A549 (cell line): ENCODE measurements around the gene ATG9A. TPM values are rescaled to one million over a fixed set of nuclear protein-coding genes. Genes with fewer than 3 reads are reported as not detected.

Experiments
- ATAC-seq, 2 experiments: fragments of 200-7000 bp in 1 of 2; fragments of >200 bp in 1 of 2; cut with Nextera tagmentation in 1 of 2; cut with Tn5 transposase in 1 of 2; 3 replicates each; pipeline versions ENCODE4 v1.8.0 to v1.9.1; 2018 to 2020; ENCODE audit warnings: mild to moderate bottlenecking in 1 of 2, moderate library complexity in 1 of 2
- CTCF ChIA-PET: fragments of 300-600 bp; sonication (Branson Sonifier 250); formaldehyde crosslinking; extraction: SDS; loops from one replicate; lab custom pipeline; 2021; ENCODE audit warnings: antibody characterized with exemption, inconsistent platforms; lab: Yijun Ruan, JAX
- POLR2A ChIA-PET: fragments of 350-600 bp; formaldehyde crosslinking; extraction: SDS; loops from one replicate; lab custom pipeline; 2021; ENCODE audit warnings: antibody characterized with exemption, inconsistent platforms; lab: Yijun Ruan, JAX
- DNase-seq, 2 experiments: peaks; one replicate each; pipeline versions ENCODE4 v3.0.0 to v3.0.0-alpha.2; 2011 to 2016; ENCODE audit warnings: low read depth in 1 of 2, low spot score in 1 of 2
- FAIRE-seq: peaks from 2 replicates; lab custom pipeline; 2011; peaks lifted over from hg19 to GRCh38; lab: Jason Lieb, UNC
- H3K27ac ChIP-seq, 2 experiments: fragments of >200 bp; sonication (Bioruptor Twin); formaldehyde crosslinking; 3 replicates each; pipeline ENCODE4 v1.5.1; 2016 to 2017
- H3K4me1 ChIP-seq: fragments of >200 bp; sonication (Bioruptor Twin); formaldehyde crosslinking; 3 replicates; pipeline ENCODE4 v1.6.1; 2016
- H3K4me2 ChIP-seq: fragments of >200 bp; sonication (Bioruptor Twin); formaldehyde crosslinking; 3 replicates; pipeline ENCODE4 v1.6.1; 2016
- H3K4me3 ChIP-seq: fragments of >200 bp; sonication (Bioruptor Twin); formaldehyde crosslinking; 3 replicates; pipeline ENCODE4 v1.5.1; 2016
- H3K9me3 ChIP-seq: fragments of >200 bp; sonication (Bioruptor Twin); formaldehyde crosslinking; 3 replicates; pipeline ENCODE4 v1.6.1; 2016
- BCL3 ChIP-seq: fragments of >200 bp; sonication (Bioruptor Twin); formaldehyde crosslinking; IDR thresholded peaks from 3 replicates; pipeline ENCODE4 v1.6.1; 2016
- BHLHE40 ChIP-seq: IDR thresholded peaks from 2 replicates; pipeline ENCODE4 v1.6.1; 2012; ENCODE audit warnings: low read depth, low read length, inconsistent platforms
- CBX2 ChIP-seq: fragments of 200-600 bp; sonication (generic); IDR thresholded peaks from 2 replicates; pipeline ENCODE4 v1.6.1; 2016; ENCODE audit warnings: low read depth, mild to moderate bottlenecking, borderline replicate concordance
- CEBPB ChIP-seq, 2 experiments: fragments of >200 bp in 1 of 2; sonication (Bioruptor Twin) in 1 of 2; formaldehyde crosslinking in 1 of 2; IDR thresholded peaks; 2 replicates each; pipeline ENCODE4 v1.6.1; 2012 to 2016
- CTCF ChIP-seq: fragments of >200 bp; sonication (Bioruptor Twin); formaldehyde crosslinking; IDR thresholded peaks from 3 replicates; pipeline ENCODE4 v1.5.1; 2016
- E2F6 ChIP-seq: IDR thresholded peaks from 2 replicates; pipeline ENCODE4 v1.6.1; 2012; ENCODE audit warnings: low read depth, borderline replicate concordance
- FOSB ChIP-seq: fragments of 250-450 bp; sonication (Bioruptor Pico); IDR thresholded peaks from 2 replicates; pipeline ENCODE4 v1.5.0; 2020; ENCODE audit warnings: mild to moderate bottlenecking, moderate library complexity
- FOSL2 ChIP-seq, 2 experiments: fragments of 450-650 bp in 1 of 2; fragments of >200 bp in 1 of 2; sonication (Bioruptor Twin) in 1 of 2; formaldehyde crosslinking; IDR thresholded peaks; 2 replicates each; pipeline versions ENCODE4 v1.5.0 to v1.6.1; 2016 to 2020; ENCODE audit warnings: mild to moderate bottlenecking in 1 of 2, moderate library complexity in 1 of 2
- HEYL ChIP-seq: fragments of 250-450 bp; sonication (Bioruptor Pico); IDR thresholded peaks from 2 replicates; pipeline ENCODE4 v1.8.0; 2021; ENCODE audit warnings: mild to moderate bottlenecking, moderate library complexity
- HOXB5 ChIP-seq: fragments of 250-450 bp; sonication (Bioruptor Pico); IDR thresholded peaks from 2 replicates; pipeline ENCODE4 v1.5.0; 2020; ENCODE audit warnings: mild to moderate bottlenecking, moderate library complexity
- JUN ChIP-seq, 2 experiments: fragments of >200 bp; sonication (Bioruptor Twin); formaldehyde crosslinking; IDR thresholded peaks; 2 replicates in 1 of 2; 3 replicates in 1 of 2; pipeline ENCODE4 v1.6.1; 2016 to 2017
- JUNB ChIP-seq: fragments of >200 bp; sonication (Bioruptor Twin); formaldehyde crosslinking; IDR thresholded peaks from 2 replicates; pipeline ENCODE4 v1.6.1; 2016
- KDM5A ChIP-seq: fragments of 200-600 bp; sonication (generic); IDR thresholded peaks from 2 replicates; pipeline ENCODE4 v1.6.1; 2016; ENCODE audit warnings: antibody characterized with exemption, mild to moderate bottlenecking
- MAX ChIP-seq: IDR thresholded peaks from 2 replicates; pipeline ENCODE4 v1.6.1; 2012
- MAZ ChIP-seq: fragments of 150-350 bp; IDR thresholded peaks from 2 replicates; pipeline ENCODE4 v1.6.1; 2014; ENCODE audit warnings: antibody characterized with exemption, low read depth, low read length, borderline replicate concordance
- MYC ChIP-seq: IDR thresholded peaks from 2 replicates; pipeline ENCODE4 v1.6.1; 2012; ENCODE audit warnings: mild to moderate bottlenecking, inconsistent platforms, low read length, improper control_type of control experiment, borderline replicate concordance
- NFE2L2 ChIP-seq: fragments of 150-350 bp; conservative IDR thresholded peaks from 2 replicates; pipeline ENCODE4 v1.6.1; 2014; ENCODE audit warnings: low read length
- PBX3 ChIP-seq: IDR thresholded peaks from 2 replicates; pipeline ENCODE4 v1.6.1; 2012
- POLR2A ChIP-seq: IDR thresholded peaks from 2 replicates; pipeline ENCODE4 v1.6.1; 2012; ENCODE audit warnings: mild to moderate bottlenecking, low read length
- RAD21 ChIP-seq, 2 experiments: fragments of >200 bp in 1 of 2; sonication (Bioruptor Twin) in 1 of 2; formaldehyde crosslinking in 1 of 2; IDR thresholded peaks in 1 of 2; conservative IDR thresholded peaks in 1 of 2; 2 replicates in 1 of 2; 3 replicates in 1 of 2; pipeline ENCODE4 v1.6.1; 2012 to 2018; ENCODE audit warnings: inconsistent platforms in 1 of 2
- REST ChIP-seq: fragments of 200-600 bp; sonication (generic); IDR thresholded peaks from 2 replicates; pipeline ENCODE4 v1.6.1; 2016; ENCODE audit warnings: antibody characterized with exemption, mild to moderate bottlenecking, moderate library complexity
- RFX5 ChIP-seq: fragments of 450-650 bp; IDR thresholded peaks from 2 replicates; pipeline ENCODE4 v1.7.1; 2014; ENCODE audit warnings: antibody characterized with exemption, mild to moderate bottlenecking, moderate library complexity
- SREBF2 ChIP-seq: fragments of 450-650 bp; IDR thresholded peaks from 2 replicates; pipeline ENCODE4 v1.6.1; 2014; ENCODE audit warnings: mild to moderate bottlenecking, moderate library complexity
- TFCP2L1 ChIP-seq: fragments of 250-450 bp; sonication (Bioruptor Pico); IDR thresholded peaks from 2 replicates; pipeline ENCODE4 v1.5.0; 2021; ENCODE audit warnings: mild to moderate bottlenecking
- TP53 ChIP-seq: fragments of 250-450 bp; sonication (Bioruptor Pico); IDR thresholded peaks from 2 replicates; pipeline ENCODE4 v1.5.0; 2021; ENCODE audit warnings: mild to moderate bottlenecking, moderate library complexity
- USF2 ChIP-seq: fragments of 450-650 bp; IDR thresholded peaks from 2 replicates; pipeline ENCODE4 v1.6.1; 2014; ENCODE audit warnings: antibody characterized with exemption
- ZNF302 ChIP-seq: fragments of 250-450 bp; sonication (Bioruptor Pico); IDR thresholded peaks from 2 replicates; pipeline ENCODE4 v1.9.0; 2021; ENCODE audit warnings: inconsistent platforms, mild to moderate bottlenecking, moderate library complexity
- ZSCAN20 ChIP-seq: fragments of 250-450 bp; sonication (Bioruptor Pico); IDR thresholded peaks from 2 replicates; pipeline ENCODE4 v1.8.0; 2022; ENCODE audit warnings: mild to moderate bottlenecking, moderate library complexity
- WGBS: methylation state at CpG from one replicate; pipeline ENCODE4 v1.1.6; 2017; ENCODE audit errors: missing lambda C conversion rate; 5-methylcytosine and 5-hydroxymethylcytosine counted together
- polyA plus RNA-seq, 4 experiments: library from polyadenylated mRNA; depleted of rRNA in 3 of 4; stranded (reverse); fragments of >200 nt; fragmentation: RNase III in 1 of 4; extraction: RNeasy Plus Mini Kit Qiagen cat#74134 plus additional on column Dnase treatment in 1 of 4; gene quantifications; 2 replicates in 3 of 4; 3 replicates in 1 of 4; pipeline ENCODE4 v1.2.3, GENCODE V29; 2011 to 2017

ATG9A gene
- polyA plus RNA-seq, 2 of the 4 experiments (the other 2 are of a cell fraction), result 41.9 to 75.2 TPM

GRCh38 chr2:219206328-219207133 is 22.9 kb downstream of the ATG9A start, which contains the start of gene ZFAND2B:
TSS of gene ZFAND2B (plus strand) at chr2:219206782. CDS start at chr2:219206988, 206 bp downstream.
- Histone ChIP-seq H3K27ac (peak within 1 kb of the TSS; percentile 95 to 98), H3K4me2 (peak within 1 kb of the TSS; percentile 85), H3K4me1 (peaks cover 16% of the 10 kb centered on the region), H3K4me3 (peak within 1 kb of the TSS; percentile 53), H3K9me3 (peaks cover 3% of the 10 kb centered on the region; the same call in 1 of the 3 replicates)
- FAIRE-seq (no peak), DNase-seq (peak; percentile 89 to 91), ATAC-seq (peak; percentile 85 to 93)
- 1% methylated on average over 37 of the region's 76 CpGs for WGBS
- CTCF ChIA-PET, result interaction anchor here (0.7 to 3.2 kb wide), 14 partner anchors 10 to 330 kb away, joined by 3 to 20 read pairs (median 4); partner anchors contain the start of gene NHEJ1
- POLR2A ChIA-PET, result interaction anchor here (0.6 to 3.9 kb wide), 15 partner anchors 9 to 182 kb away, joined by 3 to 25 read pairs (median 5); partner anchors contain the start of genes ABCB6, ANKZF1, CNPPD1 and DNAJB2
- no peak for TF ChIP-seq MYC
- no peak for TF ChIP-seq HOXB5
- peak; percentile 63; the same call in 1 of the 2 replicates for TF ChIP-seq E2F6
- no peak for TF ChIP-seq FOSL2 (IDR thresholded peaks at IDR 0.05)
- TF ChIP-seq FOSL2 (CRISPR knock-in tag; IDR thresholded peaks at IDR 0.05), result peak; percentile 55
- TF ChIP-seq CEBPB (IDR thresholded peaks at IDR 0.05), result no peak
- peak; percentile 96 for TF ChIP-seq POLR2A
- no peak for TF ChIP-seq REST
- TF ChIP-seq TFCP2L1, result no peak
- no peak for TF ChIP-seq FOSB (CRISPR knock-in tag)
- TF ChIP-seq BCL3, result peak; percentile 72
- TF ChIP-seq TP53 (CRISPR knock-in tag), result 0 out of 2 replicates have a peak, but pooled peaks have one; percentile 58
- no peak for TF ChIP-seq HEYL (CRISPR knock-in tag)
- no peak for TF ChIP-seq NFE2L2
- no peak for TF ChIP-seq BHLHE40
- TF ChIP-seq ZSCAN20, result no peak
- TF ChIP-seq USF2, result no peak
- no peak for TF ChIP-seq RFX5
- no peak for TF ChIP-seq RAD21 (conservative IDR thresholded peaks at IDR 0.05 in 1 of 2, IDR thresholded peaks at IDR 0.05 in 1 of 2)
- TF ChIP-seq CTCF, result no peak
- no peak for TF ChIP-seq ZNF302 (CRISPR knock-in tag)
- peak; percentile 61; the same call in 1 of the 2 replicates for TF ChIP-seq MAZ
- peak; percentile 57; the same call in 1 of the 2 replicates for TF ChIP-seq MAX
- no peak for TF ChIP-seq CBX2
- no peak for TF ChIP-seq SREBF2
- peak; percentile 58 for TF ChIP-seq PBX3
- TF ChIP-seq JUN (IDR thresholded peaks at IDR 0.05), result peak; percentile 87 to 95
- TF ChIP-seq KDM5A, result no peak
- no peak for TF ChIP-seq JUNB
